Fibroblast of gingiva (primary cell): ENCODE data around the gene LRCH4.
"Not testable (repeated sequence)": the region's sequence is repeated elsewhere in the genome, so short reads cannot be mapped to it uniquely, and the experiment has no call there.

ENCODE experiments used
- DNase-seq: peaks from one replicate; pipeline ENCODE4 v3.0.0-alpha.2; 2011; ENCODE audit warnings: low read depth

The LRCH4 gene

GRCh38 chr7:100544967-100545359 lies 41.0 kb downstream of the LRCH4 start:
- DNase-seq: peak; percentile 47

- no peak for DNase-seq
These were observed 41.5 kb downstream of the LRCH4 start for GRCh38 chr7:100544386-100544785.

DNA sequence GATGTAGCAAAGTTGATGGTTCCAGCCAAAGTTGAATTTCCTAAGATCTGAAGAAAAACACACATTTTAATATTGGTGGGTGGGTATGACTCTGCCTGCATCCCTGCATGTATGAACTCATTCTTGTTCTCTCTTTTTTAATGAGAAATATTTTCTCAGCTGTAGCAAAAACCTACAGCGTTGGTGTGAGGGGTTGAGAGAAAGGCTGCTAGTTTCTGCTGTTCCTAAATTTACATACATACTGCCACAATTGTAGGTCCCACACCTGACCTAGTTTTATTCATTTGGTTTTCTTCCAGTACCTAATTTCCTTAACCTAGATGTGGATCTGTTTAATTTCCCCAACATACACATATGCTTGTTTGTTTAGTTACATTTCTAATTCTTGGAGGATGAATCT lies 42.3 kb downstream of the LRCH4 start:
- DNase-seq: no peak

GRCh38 chr7:100541309-100541708 lies 44.6 kb downstream of the LRCH4 start:
- DNase-seq: not testable (repeated sequence)

DNA sequence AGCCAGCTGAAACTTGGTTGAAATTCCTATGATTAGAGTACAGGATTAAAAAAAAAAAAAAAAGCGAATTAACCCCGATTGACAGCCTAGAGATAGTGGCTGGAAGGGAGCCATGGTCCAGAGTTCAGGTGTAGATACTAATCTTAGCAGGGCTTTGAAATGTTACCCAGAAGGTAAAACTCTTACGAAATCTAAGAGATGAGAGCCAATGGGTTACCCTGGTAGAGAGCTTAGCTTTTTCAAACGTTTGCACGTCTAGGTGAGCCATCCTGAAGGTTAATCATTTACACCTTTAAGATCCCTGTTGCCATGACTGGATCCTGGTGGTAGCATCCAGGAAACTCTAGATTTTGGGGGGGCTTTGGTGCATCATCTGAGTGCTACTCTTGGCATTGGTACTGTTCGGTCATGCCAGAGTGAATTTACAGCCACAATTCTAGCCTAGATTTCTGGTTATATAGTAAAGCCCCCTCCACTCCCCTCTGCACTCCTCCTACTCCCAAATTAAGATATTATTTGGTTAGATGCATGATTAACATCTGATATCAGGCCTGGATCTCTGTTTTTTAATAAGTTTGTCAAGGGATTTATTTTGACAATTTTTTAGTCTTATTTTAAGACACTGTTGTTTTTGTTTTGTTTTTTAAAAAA lies 45.7 kb downstream of the LRCH4 start:
- DNase-seq: no peak

DNA sequence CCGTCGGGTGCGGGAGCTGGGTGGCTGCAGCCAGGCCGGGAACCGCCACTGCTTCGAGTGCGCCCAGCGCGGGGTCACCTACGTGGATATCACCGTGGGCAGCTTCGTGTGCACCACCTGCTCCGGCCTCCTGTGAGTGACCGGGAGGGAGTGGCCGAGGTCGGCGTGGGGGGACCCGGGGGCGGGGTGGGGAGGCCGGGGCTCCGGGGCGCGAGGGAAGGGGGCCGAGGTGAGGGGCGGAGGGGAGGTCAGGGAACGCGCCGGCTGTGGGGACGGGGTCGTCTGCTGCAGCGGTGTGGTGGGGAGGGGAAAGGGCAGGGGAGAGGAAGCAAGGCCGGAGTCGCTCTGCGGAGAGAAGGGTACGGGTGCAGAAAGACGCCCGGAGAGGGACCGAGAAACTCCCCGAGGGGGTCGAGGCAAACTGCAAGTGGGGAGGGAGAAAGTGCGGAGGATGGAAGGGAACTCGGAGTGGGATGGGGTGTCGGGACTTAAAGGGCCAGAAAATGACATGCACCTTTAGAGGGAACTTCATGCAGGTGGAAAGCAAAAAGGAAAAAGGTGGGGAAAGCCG lies 46.4 kb downstream of the LRCH4 start:
- DNase-seq: no peak

- DNase-seq: peak; percentile 100
These were observed 47.1 kb downstream of the LRCH4 start, which contains the start of gene AGFG2 for GRCh38 chr7:100538654-100539435. Gene AGFG2, plus strand, starts transcription at chr7:100539203. Its CDS starts 144 bp downstream, at chr7:100539347.

DNA sequence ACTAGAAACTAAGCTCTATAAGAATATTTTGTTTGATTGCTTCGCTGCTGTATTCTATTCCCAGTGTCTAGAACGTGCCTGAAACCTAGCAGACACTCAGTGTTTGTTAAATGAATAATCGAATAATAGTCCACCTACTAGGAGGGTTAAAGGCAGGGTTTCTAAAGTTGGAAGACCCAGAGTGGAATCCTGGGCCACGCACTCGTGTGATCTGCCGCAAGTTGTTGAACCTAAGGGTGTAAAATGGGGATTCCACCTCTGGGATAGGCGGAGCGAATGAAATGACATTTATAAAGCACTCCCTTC lies 47.6 kb downstream of the LRCH4 start:
- DNase-seq: no peak

- not testable (repeated sequence) for DNase-seq
These were observed 49.2 kb downstream of the LRCH4 start for GRCh38 chr7:100536695-100537094.

DNA sequence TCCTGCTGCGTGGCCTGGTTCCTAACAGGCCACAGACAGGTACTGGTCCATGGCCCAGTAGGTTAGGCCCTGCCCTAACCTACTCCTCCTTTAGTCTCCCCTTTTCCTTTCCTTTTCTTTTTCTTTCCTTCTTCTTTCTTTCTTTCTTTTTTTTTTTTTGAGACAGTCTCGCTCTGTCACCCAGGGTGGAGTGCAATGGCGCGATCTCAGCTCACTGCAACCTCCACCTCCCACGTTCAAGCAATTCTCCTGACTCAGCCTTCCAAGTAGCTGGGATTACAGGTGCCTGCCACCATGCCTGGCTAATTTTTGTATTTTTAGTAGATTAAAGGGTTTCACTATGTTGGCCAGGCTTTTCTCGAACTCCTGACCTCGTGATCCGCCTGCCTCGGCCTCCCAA lies 49.9 kb downstream of the LRCH4 start:
- DNase-seq: not testable (repeated sequence)

GRCh38 chr7:100532165-100533022 lies 53.5 kb downstream of the LRCH4 start:
- no peak for DNase-seq

GRCh38 chr7:100528108-100528866 lies 57.6 kb downstream of the LRCH4 start:
- DNase-seq: not testable (repeated sequence)
